Activated naive CD8-positive, alpha-beta T cell treated with anti-CD3 and anti-CD28 coated beads for 36 hours (primary cell): ENCODE data around the gene CAPN13. TPM values are rescaled to one million over a fixed set of nuclear protein-coding genes. Genes with fewer than 3 reads are reported as not detected.

Experiments used
- DNase-seq: peaks from one replicate; pipeline ENCODE4 v3.0.0; 2021
- H3K27ac Mint-ChIP-seq: one replicate; pipeline ENCODE4 v1.8.0; 2022; ENCODE audit warnings: mild to moderate bottlenecking, moderate library complexity, mixed read lengths
- H3K27me3 Mint-ChIP-seq: one replicate; pipeline ENCODE4 v1.8.0; 2022; ENCODE audit warnings: mild to moderate bottlenecking, mixed read lengths
- H3K36me3 Mint-ChIP-seq: one replicate; pipeline ENCODE4 v1.8.0; 2021; ENCODE audit warnings: mild to moderate bottlenecking, mixed read lengths
- H3K4me1 Mint-ChIP-seq: one replicate; pipeline ENCODE4 v1.8.0; 2021; ENCODE audit warnings: mixed read lengths
- H3K4me3 Mint-ChIP-seq: one replicate; pipeline ENCODE4 v1.8.0; 2022; ENCODE audit warnings: mild to moderate bottlenecking, moderate library complexity, mixed read lengths
- H3K9me3 Mint-ChIP-seq: one replicate; pipeline ENCODE4 v1.8.0; 2022; ENCODE audit warnings: mixed read lengths
- total RNA-seq, 2 experiments: library from RNA; stranded (reverse); gene quantifications; one replicate each; pipeline ENCODE4 v1.2.3, GENCODE V29; 2021

The CAPN13 gene
- total RNA-seq, 2 experiments from 2014 or later = not detected

DNA sequence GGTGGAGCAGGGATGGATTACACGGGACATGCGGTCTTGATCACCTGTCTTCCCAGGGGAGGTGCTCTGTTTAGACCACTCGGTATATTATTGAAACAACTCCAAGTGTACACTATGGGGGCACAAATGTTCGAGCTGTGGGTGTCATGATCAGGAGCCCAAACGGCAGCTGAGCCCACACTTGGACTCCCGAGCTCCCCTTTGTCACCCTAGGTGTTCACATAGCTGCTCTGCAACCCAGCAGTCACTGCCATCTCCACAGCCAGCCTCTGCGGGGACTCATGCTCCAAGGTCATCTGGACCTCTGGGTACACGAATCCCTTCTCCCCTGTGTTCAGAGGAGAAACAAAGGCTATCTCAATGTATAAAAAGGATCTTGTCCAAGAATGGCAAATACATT, 46.0 kb downstream of the CAPN13 start:
- H3K27me3 Mint-ChIP-seq = peaks cover 3% of the 10 kb centered on the region
- no peaks in the 10 kb centered on the region for H3K4me1 Mint-ChIP-seq
- H3K36me3 Mint-ChIP-seq = no peaks in the 10 kb centered on the region
- H3K9me3 Mint-ChIP-seq = no peaks in the 10 kb centered on the region
- no peak for DNase-seq
- H3K4me3 Mint-ChIP-seq = no peak overlapping the region
- H3K27ac Mint-ChIP-seq = no peak overlapping the region

DNA sequence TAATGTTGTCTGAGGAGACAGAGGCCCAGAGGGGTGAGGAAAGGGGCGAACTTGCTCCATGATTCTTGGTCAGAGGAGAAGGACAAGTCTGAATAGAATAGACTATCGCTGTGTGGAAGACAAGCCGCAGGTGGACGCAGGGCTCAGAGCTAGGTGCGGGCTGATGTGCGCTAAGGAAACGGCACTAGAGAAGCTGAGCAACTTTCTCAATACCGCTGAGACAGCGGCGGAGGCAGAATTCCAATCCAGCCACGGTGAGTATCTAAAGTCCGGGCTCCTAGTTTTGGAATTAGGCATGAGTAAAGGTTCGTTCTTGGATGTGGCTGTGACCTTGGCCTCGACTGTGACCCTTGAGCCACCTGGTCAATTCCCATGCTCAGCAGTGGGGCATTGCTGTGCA, 47.8 kb downstream of the CAPN13 start:
- Mint-ChIP-seq H3K27ac (no peak overlapping the region), H3K9me3 (no peaks in the 10 kb centered on the region), H3K4me1 (no peaks in the 10 kb centered on the region), H3K27me3 (peaks cover 13% of the 10 kb centered on the region), H3K36me3 (no peaks in the 10 kb centered on the region), H3K4me3 (no peak overlapping the region)
- DNase-seq = no peak

DNA sequence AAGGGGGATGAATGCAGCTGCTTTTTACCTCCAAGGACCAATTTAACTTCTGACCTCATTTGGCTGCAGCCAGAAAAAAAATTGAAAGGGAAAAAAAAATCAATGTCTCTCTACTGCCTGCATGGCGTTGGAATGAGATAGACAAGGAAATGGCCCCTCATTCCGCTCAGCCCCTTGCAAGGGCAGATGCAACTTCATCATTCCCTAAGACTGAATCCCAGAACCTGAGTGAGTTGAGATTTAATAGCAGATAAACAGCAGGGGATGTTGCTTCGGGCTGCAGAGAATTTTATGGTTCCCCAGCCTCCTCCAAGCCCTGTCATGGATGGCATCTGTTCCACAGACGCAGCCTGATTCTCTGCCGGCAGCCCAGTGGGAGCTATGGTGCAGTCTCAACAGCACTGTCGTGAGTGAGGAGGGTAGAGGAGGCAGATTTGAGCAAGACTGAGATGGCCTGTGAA, 49.0 kb downstream of the CAPN13 start:
- Mint-ChIP-seq H3K36me3 (no peaks in the 10 kb centered on the region), H3K27me3 (peaks cover 17% of the 10 kb centered on the region), H3K9me3 (no peaks in the 10 kb centered on the region), H3K4me1 (no peaks in the 10 kb centered on the region), H3K4me3 (no peak overlapping the region), H3K27ac (no peak overlapping the region)
- DNase-seq = no peak

DNA sequence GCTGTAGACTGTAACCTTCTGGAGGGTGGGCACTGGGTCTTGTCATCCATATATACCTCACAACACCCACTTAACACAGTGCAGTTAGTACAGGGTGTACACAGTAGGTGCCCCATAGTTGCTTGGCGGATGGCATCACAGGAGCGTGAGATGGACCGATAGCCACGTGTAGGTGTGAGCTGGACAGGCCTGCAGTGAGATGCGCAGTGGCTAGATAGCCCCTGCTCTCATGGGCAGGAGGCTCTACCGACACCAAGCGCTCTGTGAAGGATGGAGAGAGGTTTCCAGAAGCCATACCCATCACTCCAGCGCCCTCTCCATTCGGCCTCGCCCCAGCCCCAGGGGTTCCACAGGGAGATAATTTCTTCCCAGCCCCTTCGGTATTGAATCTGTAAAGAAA, 49.5 kb downstream of the CAPN13 start:
- no peaks in the 10 kb centered on the region for H3K36me3 Mint-ChIP-seq
- H3K4me1 Mint-ChIP-seq = no peaks in the 10 kb centered on the region
- no peak overlapping the region for H3K27ac Mint-ChIP-seq
- peaks cover 17% of the 10 kb centered on the region for H3K27me3 Mint-ChIP-seq
- no peak for DNase-seq
- no peak overlapping the region for H3K4me3 Mint-ChIP-seq
- H3K9me3 Mint-ChIP-seq = no peaks in the 10 kb centered on the region

DNA sequence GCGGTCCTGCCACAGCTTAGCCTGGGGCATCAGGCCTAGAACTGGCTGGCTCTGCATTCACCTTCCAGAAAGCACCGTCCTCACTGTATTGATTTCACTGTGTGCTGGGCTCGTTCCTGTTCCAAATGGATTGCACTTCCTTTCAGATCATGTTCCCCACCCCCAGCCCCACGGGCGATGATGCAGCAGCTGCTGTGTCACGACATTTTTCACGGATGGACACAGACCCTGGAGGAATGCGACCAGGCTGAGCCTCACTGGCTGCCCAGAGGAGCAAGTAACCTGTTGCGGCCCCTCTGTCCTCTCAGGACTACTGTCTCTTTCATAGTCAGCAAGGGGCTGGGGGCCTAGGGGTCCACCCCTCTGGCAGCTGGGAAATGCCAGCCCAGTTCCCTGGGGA, 50.3 kb downstream of the CAPN13 start:
- Mint-ChIP-seq H3K4me1 (no peaks in the 10 kb centered on the region), H3K36me3 (no peaks in the 10 kb centered on the region), H3K4me3 (no peak overlapping the region), H3K27ac (no peak overlapping the region), H3K27me3 (peaks cover 17% of the 10 kb centered on the region), H3K9me3 (no peaks in the 10 kb centered on the region)
- no peak for DNase-seq

DNA sequence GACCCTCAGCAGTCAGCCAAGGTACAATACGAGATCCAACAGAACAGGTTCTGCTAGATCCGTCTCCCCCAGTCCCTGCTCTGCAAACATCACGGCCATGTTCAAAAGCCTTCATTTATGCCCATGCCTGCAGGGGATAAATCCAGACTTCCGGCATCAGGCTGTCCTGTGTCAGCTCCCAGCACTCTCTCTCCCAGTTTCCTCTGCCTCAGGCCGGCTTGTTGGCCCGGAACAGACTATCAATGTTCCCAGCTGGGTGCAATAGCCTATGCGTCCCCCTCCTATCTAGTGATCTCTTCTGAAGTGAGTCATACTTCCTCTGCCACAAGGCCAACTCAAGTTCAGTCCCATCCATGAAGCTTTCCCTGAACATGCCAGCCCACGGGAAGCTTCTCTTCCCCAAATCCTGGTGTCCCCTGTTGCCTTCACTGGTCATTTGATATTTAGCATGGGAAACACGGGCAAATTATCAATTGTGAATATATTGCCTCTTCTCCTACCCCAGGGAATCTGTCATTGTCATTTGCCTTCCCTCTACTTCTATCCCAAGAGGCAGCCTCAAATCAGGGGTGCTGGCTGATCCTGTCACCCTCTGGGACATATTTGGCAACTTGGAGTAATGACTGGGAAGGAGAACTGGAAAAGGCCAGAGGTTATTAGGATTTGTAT, 51.1 kb downstream of the CAPN13 start:
- no peak overlapping the region for H3K27ac Mint-ChIP-seq
- H3K4me1 Mint-ChIP-seq = no peaks in the 10 kb centered on the region
- DNase-seq = no peak
- peaks cover 17% of the 10 kb centered on the region for H3K27me3 Mint-ChIP-seq
- no peak overlapping the region for H3K4me3 Mint-ChIP-seq
- H3K36me3 Mint-ChIP-seq = no peaks in the 10 kb centered on the region
- H3K9me3 Mint-ChIP-seq = no peaks in the 10 kb centered on the region

DNA sequence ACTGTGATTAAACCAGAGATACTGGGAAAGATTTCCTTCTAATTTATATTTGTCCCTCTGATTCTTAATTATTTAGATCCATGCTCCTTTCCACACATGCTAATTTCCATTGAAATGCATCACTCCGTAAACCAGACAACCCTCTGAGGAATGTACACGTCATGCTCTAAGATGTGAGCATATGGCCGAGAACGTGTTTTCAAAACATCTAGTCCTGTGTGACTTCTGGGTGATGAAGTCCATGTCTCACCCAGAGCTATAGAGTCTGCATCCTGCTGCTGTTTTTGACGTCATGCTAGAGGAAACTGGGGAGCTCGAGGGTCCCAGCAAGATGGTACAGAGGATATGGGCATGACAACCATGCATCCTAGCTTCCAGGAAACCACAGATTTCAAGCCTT, 53.6 kb downstream of the CAPN13 start:
- Mint-ChIP-seq H3K4me3 (no peak overlapping the region), H3K27me3 (peaks cover 17% of the 10 kb centered on the region), H3K9me3 (no peaks in the 10 kb centered on the region), H3K4me1 (no peaks in the 10 kb centered on the region), H3K36me3 (no peaks in the 10 kb centered on the region), H3K27ac (no peak overlapping the region)
- no peak for DNase-seq

DNA sequence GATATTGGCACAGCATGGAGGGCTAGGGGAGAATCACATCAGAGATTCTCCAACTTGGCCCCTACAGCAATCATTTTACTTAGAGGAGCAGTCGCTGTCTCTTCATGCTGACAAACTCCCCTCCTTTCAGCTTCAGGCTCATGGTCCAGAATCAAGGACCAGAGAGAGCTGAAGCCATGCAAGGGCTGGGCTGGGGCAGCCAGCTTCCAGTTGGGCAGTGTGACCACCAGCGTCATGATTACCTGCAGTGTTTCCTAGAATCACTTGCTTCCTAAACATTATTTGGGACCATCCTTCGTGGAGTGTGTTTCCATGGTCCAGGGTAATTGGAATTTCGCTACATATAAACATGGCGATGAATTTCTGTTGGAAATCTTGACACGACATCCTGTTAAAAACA, 54.4 kb downstream of the CAPN13 start:
- H3K9me3 Mint-ChIP-seq = no peaks in the 10 kb centered on the region
- peaks cover 17% of the 10 kb centered on the region for H3K27me3 Mint-ChIP-seq
- H3K27ac Mint-ChIP-seq = no peak overlapping the region
- no peak for DNase-seq
- no peaks in the 10 kb centered on the region for H3K36me3 Mint-ChIP-seq
- no peaks in the 10 kb centered on the region for H3K4me1 Mint-ChIP-seq
- H3K4me3 Mint-ChIP-seq = no peak overlapping the region

DNA sequence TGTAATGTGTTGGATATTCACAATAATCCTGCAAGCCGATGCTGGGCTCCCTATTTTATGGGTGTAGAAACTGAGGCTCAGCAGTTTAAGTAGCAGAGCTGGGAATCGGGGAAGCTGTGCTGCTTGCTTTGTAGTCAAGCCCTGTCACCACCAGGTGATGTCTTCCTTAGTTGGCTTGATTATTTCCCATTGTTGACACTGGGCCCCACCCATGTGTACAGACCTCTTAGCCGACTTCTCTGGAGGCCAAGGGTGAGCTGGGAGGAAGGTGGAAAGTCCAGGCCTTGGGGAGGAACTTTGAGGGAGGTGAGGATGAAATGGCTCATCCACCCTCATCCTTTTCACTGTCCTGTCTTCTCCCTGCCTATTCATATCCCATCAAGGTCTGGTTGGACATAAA, 60.0 kb downstream of the CAPN13 start:
- DNase-seq = no peak
- no peak overlapping the region for H3K4me3 Mint-ChIP-seq
- no peak overlapping the region for H3K27ac Mint-ChIP-seq
- H3K4me1 Mint-ChIP-seq = no peaks in the 10 kb centered on the region
- no peaks in the 10 kb centered on the region for H3K9me3 Mint-ChIP-seq
- no peaks in the 10 kb centered on the region for H3K27me3 Mint-ChIP-seq
- no peaks in the 10 kb centered on the region for H3K36me3 Mint-ChIP-seq

DNA sequence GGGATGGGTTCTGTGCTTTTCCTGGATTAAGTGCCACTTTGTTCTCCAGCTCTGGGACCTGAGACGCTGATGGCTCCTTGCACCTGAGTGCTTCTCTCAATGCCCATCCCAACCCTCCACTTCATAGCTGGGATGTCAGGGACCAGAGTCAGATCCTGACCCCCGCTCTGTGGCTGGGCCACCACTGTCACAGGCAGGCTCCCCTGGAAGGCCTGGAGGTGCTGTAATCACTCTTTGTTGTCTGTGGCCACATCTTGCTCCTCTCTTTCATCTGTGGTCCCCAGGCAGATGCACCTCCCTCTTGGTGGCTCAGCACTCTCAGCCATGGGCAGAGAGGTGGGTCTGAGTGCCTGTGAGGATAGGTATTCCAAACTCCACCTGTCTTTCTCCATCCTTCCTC, 62.4 kb downstream of the CAPN13 start:
- H3K9me3 Mint-ChIP-seq = no peaks in the 10 kb centered on the region
- H3K27ac Mint-ChIP-seq = no peak overlapping the region
- no peak for DNase-seq
- no peaks in the 10 kb centered on the region for H3K36me3 Mint-ChIP-seq
- no peaks in the 10 kb centered on the region for H3K4me1 Mint-ChIP-seq
- H3K4me3 Mint-ChIP-seq = no peak overlapping the region
- H3K27me3 Mint-ChIP-seq = no peaks in the 10 kb centered on the region

DNA sequence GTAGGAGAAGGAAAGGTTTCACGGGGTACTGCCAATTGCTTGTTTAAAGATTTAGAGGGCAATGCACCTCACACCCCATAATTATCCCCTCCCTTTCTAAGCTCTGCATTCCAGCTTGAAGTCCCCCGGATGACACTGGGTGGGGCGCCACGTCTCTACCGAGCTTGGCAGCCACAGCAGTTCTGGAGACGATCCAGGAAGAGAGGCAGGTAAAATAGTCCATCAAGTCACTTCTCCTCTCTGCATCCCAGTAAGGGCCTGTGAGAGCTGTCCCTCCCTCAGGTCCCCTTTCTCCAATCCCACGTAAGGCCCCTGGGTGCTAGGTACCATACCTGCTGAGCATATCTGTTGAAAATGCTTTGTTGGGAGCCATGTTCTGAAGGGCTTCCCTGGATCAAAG, 65.7 kb downstream of the CAPN13 start:
- Mint-ChIP-seq H3K4me1 (no peaks in the 10 kb centered on the region), H3K36me3 (no peaks in the 10 kb centered on the region), H3K27me3 (no peaks in the 10 kb centered on the region), H3K27ac (no peak overlapping the region), H3K9me3 (no peaks in the 10 kb centered on the region), H3K4me3 (no peak overlapping the region)
- no peak for DNase-seq

DNA sequence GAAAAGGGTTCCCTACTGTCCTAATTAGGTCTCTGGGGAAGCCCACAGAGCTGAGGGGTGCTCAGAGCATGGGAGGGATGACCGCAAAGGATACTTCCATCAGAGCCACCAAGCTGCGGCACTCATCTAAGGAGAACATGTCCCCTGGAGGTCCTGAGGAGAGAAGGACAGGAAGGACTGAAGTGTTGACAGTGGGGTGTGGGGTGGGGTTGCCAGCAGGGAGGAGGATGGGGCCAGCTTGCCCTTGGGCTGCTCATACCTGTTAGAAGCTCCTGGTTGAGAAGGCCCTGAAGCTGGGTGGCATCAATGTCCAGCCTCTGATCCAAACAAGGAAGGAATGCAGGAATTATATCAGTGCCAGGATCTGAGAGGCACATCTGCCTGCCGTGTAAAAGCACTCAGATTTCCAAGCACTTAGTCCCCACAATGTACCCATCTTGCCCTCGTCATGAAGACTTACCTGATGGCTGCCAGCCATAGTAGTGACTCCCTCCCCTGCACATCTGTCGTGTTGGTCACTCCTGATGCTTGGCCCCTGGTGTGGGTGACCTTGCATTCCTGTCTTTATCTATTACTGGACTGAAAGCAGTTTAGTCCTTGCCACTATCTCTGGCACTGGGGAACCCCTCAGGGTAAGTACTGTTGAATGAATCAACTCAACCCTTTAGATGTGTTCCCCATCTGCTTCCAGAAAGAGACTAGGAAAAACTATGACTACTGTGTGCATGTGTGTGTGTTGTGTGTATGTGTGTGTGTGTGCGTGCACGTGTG, 68.9 kb downstream of the CAPN13 start:
- Mint-ChIP-seq H3K9me3 (no peaks in the 10 kb centered on the region), H3K36me3 (no peaks in the 10 kb centered on the region), H3K4me1 (no peaks in the 10 kb centered on the region), H3K4me3 (no peak overlapping the region), H3K27ac (no peak overlapping the region), H3K27me3 (no peaks in the 10 kb centered on the region)
- no peak for DNase-seq

DNA sequence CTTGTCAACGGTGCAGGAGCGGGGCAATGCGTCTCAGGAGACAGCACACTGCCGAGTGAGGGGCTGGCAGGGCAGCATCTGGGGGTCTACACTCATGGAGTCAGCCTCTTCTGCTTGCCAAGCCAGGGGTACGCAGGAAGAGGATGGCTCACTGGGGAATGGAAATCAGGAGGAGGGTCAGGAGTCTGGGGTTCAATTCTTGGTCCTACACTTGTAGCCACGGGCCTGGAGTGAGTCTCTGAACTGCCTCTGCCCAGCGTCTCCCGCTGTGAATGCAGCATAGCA, 70.0 kb downstream of the CAPN13 start:
- Mint-ChIP-seq H3K4me1 (no peaks in the 10 kb centered on the region), H3K9me3 (no peaks in the 10 kb centered on the region), H3K27ac (no peak overlapping the region), H3K4me3 (no peak overlapping the region), H3K36me3 (no peaks in the 10 kb centered on the region), H3K27me3 (no peaks in the 10 kb centered on the region)
- no peak for DNase-seq

DNA sequence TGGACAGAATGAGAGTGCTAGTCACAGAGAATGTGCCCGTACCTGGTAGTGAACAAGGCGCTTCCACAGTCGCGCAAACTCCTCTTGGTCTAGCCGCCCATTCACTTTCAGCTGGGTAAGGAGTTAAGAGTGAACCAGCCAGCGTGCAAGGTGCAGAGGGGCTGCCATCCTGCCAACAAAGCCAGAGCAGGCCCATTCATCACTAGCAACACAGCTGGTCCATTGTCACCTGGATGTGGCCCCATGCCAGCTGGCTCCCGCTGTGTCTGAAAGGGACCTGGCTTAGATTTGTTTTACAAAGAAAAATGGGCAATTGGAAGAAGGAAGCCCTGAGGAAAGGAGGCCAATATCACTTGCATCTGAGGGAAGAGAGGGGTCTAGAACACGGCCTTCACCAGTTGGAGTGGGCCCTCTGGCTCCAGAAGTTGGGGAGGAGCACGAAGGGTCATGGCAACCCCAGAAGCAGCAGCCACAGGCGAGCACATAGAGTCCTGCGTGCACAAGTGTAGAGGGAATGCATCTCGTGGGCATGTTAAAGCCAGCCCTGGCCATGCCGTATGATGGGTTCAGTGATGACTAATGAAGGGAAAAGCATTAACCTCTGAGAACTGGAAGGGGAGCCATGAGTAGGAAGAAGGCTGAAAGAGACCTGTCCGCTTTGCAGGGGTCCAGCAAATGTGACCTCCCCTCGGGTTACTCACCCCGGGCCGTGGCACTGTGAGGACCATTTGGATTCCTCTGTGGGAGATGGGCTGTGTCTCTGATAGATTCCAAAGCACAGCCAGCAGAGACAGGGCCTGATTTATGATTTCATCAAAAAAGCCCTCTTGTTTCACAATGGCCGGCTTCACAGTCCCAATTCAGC, 70.6 kb downstream of the CAPN13 start:
- Mint-ChIP-seq H3K4me1 (no peaks in the 10 kb centered on the region), H3K4me3 (no peak overlapping the region), H3K27me3 (no peaks in the 10 kb centered on the region), H3K27ac (no peak overlapping the region), H3K36me3 (no peaks in the 10 kb centered on the region), H3K9me3 (no peaks in the 10 kb centered on the region)
- DNase-seq = no peak

DNA sequence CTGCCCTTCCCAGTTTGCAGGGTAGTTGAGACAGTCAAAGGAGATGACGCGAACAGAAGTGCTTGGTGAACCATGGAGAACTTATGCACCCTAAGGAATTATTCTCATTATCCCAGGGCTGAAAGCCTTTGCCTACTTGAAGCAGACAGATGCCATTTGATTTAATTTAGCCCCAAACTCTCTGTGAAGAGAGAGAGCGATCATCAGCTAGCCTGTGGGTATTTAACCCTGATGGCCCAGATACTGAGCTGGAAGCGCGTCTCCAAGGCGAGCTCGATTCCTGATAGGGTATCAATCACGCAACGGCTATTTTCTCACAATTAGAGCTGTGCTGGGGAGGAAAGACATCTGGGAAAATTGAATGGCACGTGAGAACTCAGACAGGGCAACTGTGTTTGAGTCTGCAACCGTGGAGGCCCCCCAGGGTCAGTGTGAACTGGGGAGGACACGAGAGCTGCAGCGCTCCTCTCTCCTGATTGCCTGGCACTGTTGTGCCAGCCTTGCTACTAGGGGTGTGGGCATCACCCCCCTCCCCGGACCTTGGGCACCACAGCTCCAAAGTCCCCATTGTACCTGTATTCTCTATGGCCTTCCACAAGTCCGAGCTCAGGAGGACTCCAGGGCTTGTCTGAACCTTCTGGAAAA, 73.2 kb downstream of the CAPN13 start:
- no peak overlapping the region for H3K27ac Mint-ChIP-seq
- no peaks in the 10 kb centered on the region for H3K27me3 Mint-ChIP-seq

More for the DNA sequence above, 73.2 kb downstream of the CAPN13 start:
- H3K9me3 Mint-ChIP-seq = no peaks in the 10 kb centered on the region
- no peaks in the 10 kb centered on the region for H3K4me1 Mint-ChIP-seq
- no peak overlapping the region for H3K4me3 Mint-ChIP-seq
- no peaks in the 10 kb centered on the region for H3K36me3 Mint-ChIP-seq
- DNase-seq = no peak
